Mesendoderm (in vitro differentiated cells): ENCODE measurements around the gene DLG4.
"Not testable (repeated sequence)": the region's sequence is repeated elsewhere in the genome, so short reads cannot be mapped to it uniquely, and the experiment has no call there.

Source experiments
- DNase-seq: peaks from one replicate; pipeline ENCODE4 v3.0.0; 2013
- H2AK5ac ChIP-seq: 2 replicates; pipeline ENCODE4 v1.6.1; 2013; ENCODE audit warnings: low read length, inconsistent platforms
- H2BK120ac ChIP-seq: 2 replicates; pipeline ENCODE4 v1.6.1; 2013; ENCODE audit warnings: low read depth, mild to moderate bottlenecking, low read length, moderate library complexity, mixed read lengths
- H2BK15ac ChIP-seq: replicated peaks from 2 replicates; pipeline ENCODE4 v1.6.1; 2013; ENCODE audit warnings: low read depth, mild to moderate bottlenecking, moderate library complexity
- H2BK5ac ChIP-seq: 2 replicates; pipeline ENCODE4 v1.6.1; 2013; ENCODE audit warnings: low read length, inconsistent platforms
- H3K18ac ChIP-seq: 2 replicates; pipeline ENCODE4 v1.6.1; 2013; ENCODE audit warnings: mild to moderate bottlenecking, low read length, mixed read lengths
- H3K23ac ChIP-seq: one replicate; pipeline ENCODE4 v1.6.1; 2013; ENCODE audit warnings: low read length
- H3K27ac ChIP-seq: 2 replicates; pipeline ENCODE4 v1.5.1; 2013; ENCODE audit warnings: low read depth, mild to moderate bottlenecking, inconsistent platforms, low read length, moderate library complexity
- H3K27me3 ChIP-seq: 2 replicates; pipeline ENCODE4 v1.6.1; 2013; ENCODE audit warnings: low read length, control low read depth, mild to moderate bottlenecking, inconsistent platforms; ENCODE audit not compliant: insufficient read depth, poor library complexity
- H3K36me3 ChIP-seq: 2 replicates; pipeline ENCODE4 v1.6.1; 2013; ENCODE audit warnings: low read length, inconsistent platforms; ENCODE audit not compliant: control insufficient read depth, insufficient read depth
- H3K4ac ChIP-seq: one replicate; pipeline ENCODE4 v1.6.1; 2013; ENCODE audit warnings: low read depth, mild to moderate bottlenecking, low read length, moderate library complexity
- H3K4me1 ChIP-seq: 2 replicates; pipeline ENCODE4 v1.6.1; 2013; ENCODE audit warnings: low read depth, low read length, inconsistent platforms; ENCODE audit not compliant: control insufficient read depth
- H3K4me2 ChIP-seq: 2 replicates; pipeline ENCODE4 v1.6.1; 2013; ENCODE audit warnings: low read length
- H3K4me3 ChIP-seq: 2 replicates; pipeline ENCODE4 v1.5.1; 2013; ENCODE audit warnings: mild to moderate bottlenecking, low read length
- H3K56ac ChIP-seq: one replicate; pipeline ENCODE4 v1.6.1; 2013; ENCODE audit warnings: low read length
- H3K79me1 ChIP-seq: 2 replicates; pipeline ENCODE4 v1.6.1; 2013; ENCODE audit warnings: low read length, inconsistent platforms
- H3K79me2 ChIP-seq: 2 replicates; pipeline ENCODE4 v1.6.1; 2013; ENCODE audit warnings: mild to moderate bottlenecking, low read length; ENCODE audit not compliant: control insufficient read depth, insufficient read depth
- H3K9ac ChIP-seq: 2 replicates; pipeline ENCODE4 v1.6.1; 2013; ENCODE audit warnings: low read length, inconsistent platforms
- H4K5ac ChIP-seq: one replicate; pipeline ENCODE4 v1.6.1; 2013; ENCODE audit warnings: low read length
- H4K8ac ChIP-seq: one replicate; pipeline ENCODE4 v1.6.1; 2013; ENCODE audit warnings: low read depth, mild to moderate bottlenecking, control low read depth, low read length, moderate library complexity
- WGBS: extraction: QIAGEN DNeasy Blood & Tissue Kit; methylation state at CpG from one replicate; pipeline ENCODE4 v1.1.7; 2013; ENCODE audit warnings: low lambda C conversion rate, missing lambda C conversion rate; ENCODE audit not compliant: insufficient coverage; ENCODE audit errors: extremely low coverage; 5-methylcytosine and 5-hydroxymethylcytosine counted together

Gene DLG4

GRCh38 chr17:7168841-7169564, 50.6 kb downstream of the DLG4 start:
- not testable (repeated sequence) for H2AK5ac ChIP-seq, H2BK5ac ChIP-seq, H3K4me3 ChIP-seq, H3K79me2 ChIP-seq, H2BK120ac ChIP-seq, H3K23ac ChIP-seq, H3K4ac ChIP-seq, H4K8ac ChIP-seq, H3K4me1 ChIP-seq, H3K27ac ChIP-seq, DNase-seq, H3K56ac ChIP-seq, H3K4me2 ChIP-seq, H2BK15ac ChIP-seq, H3K79me1 ChIP-seq, H3K18ac ChIP-seq, H3K36me3 ChIP-seq, H3K9ac ChIP-seq, H4K5ac ChIP-seq, H3K27me3 ChIP-seq
- no CpG with 5 or more reads among the region's 10 CpGs for WGBS

- DNase-seq = no peak
- no peak overlapping the region for H3K18ac ChIP-seq
- no peak overlapping the region for H2BK5ac ChIP-seq
- H4K8ac ChIP-seq = no peak overlapping the region
- H2BK15ac ChIP-seq = no peak overlapping the region
- no peaks in the 10 kb centered on the region for H3K36me3 ChIP-seq
- no peak overlapping the region for H4K5ac ChIP-seq
- H3K56ac ChIP-seq = no peak overlapping the region
- no peak overlapping the region for H2BK120ac ChIP-seq
- no peaks in the 10 kb centered on the region for H3K27me3 ChIP-seq
- H3K4me1 ChIP-seq = no peaks in the 10 kb centered on the region
- no peaks in the 10 kb centered on the region for H3K79me1 ChIP-seq
- no peak overlapping the region for H3K23ac ChIP-seq
- no peak overlapping the region for H3K9ac ChIP-seq
- H2AK5ac ChIP-seq = no peak overlapping the region
- H3K79me2 ChIP-seq = no peaks in the 10 kb centered on the region
- H3K4ac ChIP-seq = no peak overlapping the region
- H3K4me3 ChIP-seq = no peak overlapping the region
- no peak overlapping the region for H3K4me2 ChIP-seq
- no peak overlapping the region for H3K27ac ChIP-seq
- no CpG with 5 or more reads among the region's 4 CpGs for WGBS
Observed at GRCh38 chr17:7167832-7168231, 51.8 kb downstream of the DLG4 start.

GRCh38 chr17:7166873-7167272, 52.8 kb downstream of the DLG4 start:
- H3K79me1 ChIP-seq = no peaks in the 10 kb centered on the region
- H3K36me3 ChIP-seq = no peaks in the 10 kb centered on the region
- H2BK15ac ChIP-seq = no peak overlapping the region
- no peak overlapping the region for H3K23ac ChIP-seq
- no peak overlapping the region for H2BK120ac ChIP-seq
- H3K18ac ChIP-seq = no peak overlapping the region
- H3K4me3 ChIP-seq = no peak overlapping the region
- H3K4ac ChIP-seq = no peak overlapping the region
- H2BK5ac ChIP-seq = no peak overlapping the region
- no peak overlapping the region for H2AK5ac ChIP-seq
- no peak overlapping the region for H3K9ac ChIP-seq
- no peak overlapping the region for H3K4me2 ChIP-seq
- no peak overlapping the region for H3K27ac ChIP-seq
- no CpG with 5 or more reads among the region's 7 CpGs for WGBS
- H4K5ac ChIP-seq = no peak overlapping the region
- no peaks in the 10 kb centered on the region for H3K4me1 ChIP-seq
- DNase-seq = no peak
- no peak overlapping the region for H4K8ac ChIP-seq
- H3K79me2 ChIP-seq = no peaks in the 10 kb centered on the region
- H3K56ac ChIP-seq = no peak overlapping the region
- no peaks in the 10 kb centered on the region for H3K27me3 ChIP-seq

DNA sequence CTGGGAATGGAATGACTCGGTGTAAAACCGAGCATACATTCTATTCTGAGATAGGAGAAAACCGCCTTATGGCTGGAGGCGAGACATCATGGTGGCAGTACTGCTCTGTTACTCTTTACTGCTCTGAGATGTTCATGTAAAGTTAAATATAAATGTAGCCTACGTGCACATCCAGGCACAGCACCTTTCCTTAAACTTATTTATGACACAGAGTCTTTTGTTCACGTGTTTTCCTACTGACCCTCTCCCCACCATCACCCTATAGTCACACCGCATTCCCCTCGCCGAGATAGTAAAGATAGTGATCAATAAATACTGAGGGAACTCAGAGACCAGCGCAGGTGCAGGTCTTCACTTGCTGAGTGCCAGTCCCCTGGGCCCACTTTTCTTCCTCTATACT, 60.1 kb downstream of the DLG4 start:
- not testable (repeated sequence) for H2BK5ac ChIP-seq, H3K4me3 ChIP-seq, DNase-seq, H3K4ac ChIP-seq, H4K8ac ChIP-seq, H2BK120ac ChIP-seq, H4K5ac ChIP-seq, H3K79me2 ChIP-seq, H3K56ac ChIP-seq, H3K4me2 ChIP-seq, H3K18ac ChIP-seq, H3K9ac ChIP-seq, H3K27me3 ChIP-seq, H3K27ac ChIP-seq, H3K23ac ChIP-seq, H3K36me3 ChIP-seq, H3K4me1 ChIP-seq, H2AK5ac ChIP-seq, H2BK15ac ChIP-seq, H3K79me1 ChIP-seq
- WGBS = no CpG with 5 or more reads among the region's 10 CpGs

- not testable (repeated sequence) for H3K27me3 ChIP-seq, H3K36me3 ChIP-seq
- WGBS = no CpG with 5 or more reads among the region's 10 CpGs
Observed at GRCh38 chr17:7158424-7158823, 61.2 kb downstream of the DLG4 start.

GRCh38 chr17:7156342-7156940, 63.2 kb downstream of the DLG4 start:
- DNase-seq = no peak
- Histone ChIP-seq H4K8ac (no peak overlapping the region), H3K23ac (no peak overlapping the region), H4K5ac (no peak overlapping the region), H3K18ac (no peak overlapping the region), H3K79me2 (no peaks in the 10 kb centered on the region), H3K4ac (no peak overlapping the region), H2BK120ac (no peak overlapping the region), H3K4me2 (no peak overlapping the region), H2BK15ac (no peak overlapping the region), H3K4me3 (no peak overlapping the region), H2BK5ac (no peak overlapping the region), H3K56ac (no peak overlapping the region), H3K9ac (no peak overlapping the region), H3K27ac (no peak overlapping the region), H2AK5ac (no peak overlapping the region), H3K79me1 (no peaks in the 10 kb centered on the region), H3K27me3 (no peaks in the 10 kb centered on the region), H3K36me3 (no peaks in the 10 kb centered on the region), H3K4me1 (no peaks in the 10 kb centered on the region)
- WGBS = no CpG with 5 or more reads among the region's 10 CpGs

More at GRCh38 chr17:7158424-7158823, 61.2 kb downstream of the DLG4 start:
- H3K9ac ChIP-seq, H2BK5ac ChIP-seq, H4K8ac ChIP-seq, H3K4ac ChIP-seq, H3K4me1 ChIP-seq, H3K18ac ChIP-seq, H3K79me2 ChIP-seq, H4K5ac ChIP-seq, H3K4me3 ChIP-seq, H2BK15ac ChIP-seq, H2AK5ac ChIP-seq, H2BK120ac ChIP-seq, H3K27ac ChIP-seq, H3K79me1 ChIP-seq, H3K4me2 ChIP-seq, H3K23ac ChIP-seq, DNase-seq, H3K56ac ChIP-seq: not testable (repeated sequence)
